H9 (cell line): Measurements from ENCODE around the gene WWC2. TPM values are rescaled to one million over a fixed set of nuclear protein-coding genes. Genes with fewer than 3 reads are reported as not detected.

Source experiments
- DNase-seq: peaks from one replicate; pipeline ENCODE4 v3.0.0-alpha.2; 2017
- H2AFZ ChIP-seq: one replicate; pipeline ENCODE4 v1.6.1; 2013; ENCODE audit warnings: mild to moderate bottlenecking, low read length, control low read depth, moderate library complexity
- H2AK5ac ChIP-seq: 2 replicates; pipeline ENCODE4 v1.6.1; 2013; ENCODE audit warnings: low read length, control low read depth, mixed read lengths; ENCODE audit not compliant: insufficient read length
- H2BK120ac ChIP-seq: one replicate; pipeline ENCODE4 v1.6.1; 2013; ENCODE audit warnings: low read depth, mild to moderate bottlenecking, low read length, control low read depth, inconsistent platforms; ENCODE audit not compliant: poor library complexity, severe bottlenecking
- H2BK12ac ChIP-seq: 2 replicates; pipeline ENCODE4 v1.6.1; 2013; ENCODE audit warnings: low read length, control low read depth, mixed read lengths, low read depth; ENCODE audit not compliant: insufficient read length
- H2BK15ac ChIP-seq: 2 replicates; pipeline ENCODE4 v1.6.1; 2013; ENCODE audit warnings: low read depth, low read length, control low read depth
- H2BK20ac ChIP-seq: one replicate; pipeline ENCODE4 v1.6.1; 2013; ENCODE audit warnings: low read depth, mild to moderate bottlenecking, low read length, control low read depth, inconsistent platforms; ENCODE audit not compliant: poor library complexity, severe bottlenecking
- H2BK5ac ChIP-seq: 2 replicates; pipeline ENCODE4 v1.6.1; 2013; ENCODE audit warnings: low read length, control low read depth, mixed read lengths; ENCODE audit not compliant: insufficient read length
- H3K14ac ChIP-seq: 2 replicates; pipeline ENCODE4 v1.6.1; 2013; ENCODE audit warnings: low read length, control low read depth; ENCODE audit not compliant: insufficient read depth
- H3K18ac ChIP-seq: 2 replicates; pipeline ENCODE4 v1.6.1; 2013; ENCODE audit warnings: low read depth, mild to moderate bottlenecking, mixed read lengths, low read length, control low read depth; ENCODE audit not compliant: insufficient read length
- H3K23ac ChIP-seq: 2 replicates; pipeline ENCODE4 v1.6.1; 2013; ENCODE audit warnings: low read length, control low read depth, mixed read lengths, low read depth; ENCODE audit not compliant: insufficient read length
- H3K23me2 ChIP-seq: 2 replicates; pipeline ENCODE4 v1.6.1; 2013; ENCODE audit warnings: low read depth, mild to moderate bottlenecking, mixed read lengths, low read length, control low read depth; ENCODE audit not compliant: insufficient read length, poor library complexity, severe bottlenecking
- H3K27ac ChIP-seq: 2 replicates; pipeline ENCODE4 v1.5.1; 2013; ENCODE audit warnings: low read length, control low read depth, mixed read lengths, low read depth; ENCODE audit not compliant: insufficient read length
- H3K27me3 ChIP-seq: 2 replicates; pipeline ENCODE4 v1.6.1; 2013; ENCODE audit warnings: low read length, control low read depth, inconsistent platforms; ENCODE audit not compliant: insufficient read depth
- H3K4ac ChIP-seq: 2 replicates; pipeline ENCODE4 v1.6.1; 2013; ENCODE audit warnings: low read depth, mild to moderate bottlenecking, control low read depth, inconsistent platforms, low read length, moderate library complexity
- H3K4me1 ChIP-seq: 2 replicates; pipeline ENCODE4 v1.6.1; 2013; ENCODE audit warnings: low read length, control low read depth, inconsistent platforms; ENCODE audit not compliant: insufficient read depth
- H3K4me2 ChIP-seq: 2 replicates; pipeline ENCODE4 v1.6.1; 2013; ENCODE audit warnings: low read length, control low read depth, mixed read lengths; ENCODE audit not compliant: insufficient read length, insufficient read depth
- H3K56ac ChIP-seq: 2 replicates; pipeline ENCODE4 v1.6.1; 2013; ENCODE audit warnings: low read depth, mild to moderate bottlenecking, mixed read lengths, low read length, control low read depth; ENCODE audit not compliant: insufficient read length
- H3K79me1 ChIP-seq: 2 replicates; pipeline ENCODE4 v1.6.1; 2013; ENCODE audit warnings: low read depth, mild to moderate bottlenecking, moderate library complexity, low read length, control low read depth, inconsistent platforms; ENCODE audit not compliant: insufficient read depth, poor library complexity, severe bottlenecking
- H3K79me2 ChIP-seq: 2 replicates; pipeline ENCODE4 v1.6.1; 2013; ENCODE audit warnings: low read length, control low read depth, inconsistent platforms; ENCODE audit not compliant: insufficient read depth
- H3K9ac ChIP-seq: 2 replicates; pipeline ENCODE4 v1.6.1; 2013; ENCODE audit warnings: low read length, control low read depth, mixed read lengths; ENCODE audit not compliant: insufficient read length; ENCODE audit errors: extremely low read depth
- H3K9me3 ChIP-seq: one replicate; pipeline ENCODE4 v1.6.1; 2013; ENCODE audit warnings: low read depth, low read length, inconsistent platforms; ENCODE audit not compliant: control insufficient read depth
- H3T11ph ChIP-seq: one replicate; pipeline ENCODE4 v1.6.1; 2013; ENCODE audit warnings: mild to moderate bottlenecking, low read length, control low read depth, inconsistent platforms
- H4K20me1 ChIP-seq: one replicate; pipeline ENCODE4 v1.6.1; 2013; ENCODE audit not compliant: control insufficient read depth, insufficient read length, insufficient read depth
- H4K5ac ChIP-seq: 2 replicates; pipeline ENCODE4 v1.6.1; 2013; ENCODE audit warnings: low read depth, mild to moderate bottlenecking, mixed read lengths, low read length, control low read depth; ENCODE audit not compliant: insufficient read length
- H4K8ac ChIP-seq: replicated peaks from 2 replicates; pipeline ENCODE4 v1.6.1; 2013; ENCODE audit warnings: low read length, control low read depth, mixed read lengths, low read depth; ENCODE audit not compliant: insufficient read length
- H4K91ac ChIP-seq: 2 replicates; pipeline ENCODE4 v1.6.1; 2013; ENCODE audit warnings: low read depth, mild to moderate bottlenecking, moderate library complexity, mixed read lengths, low read length, control low read depth; ENCODE audit not compliant: insufficient read length
- H3K27ac Mint-ChIP-seq, 3 experiments: 2 replicates in 2 of 3; 3 replicates in 1 of 3; pipeline ENCODE4 v1.8.0; 2020 to 2021; ENCODE audit warnings: mixed read lengths in 3 of 3, mild to moderate bottlenecking in 1 of 3, moderate library complexity in 1 of 3
- H3K27me3 Mint-ChIP-seq: 2 replicates; pipeline ENCODE4 v1.8.0; 2021; ENCODE audit warnings: low read depth, mild to moderate bottlenecking, moderate library complexity, mixed read lengths
- H3K36me3 Mint-ChIP-seq, 3 experiments: 2 replicates in 2 of 3; 3 replicates in 1 of 3; pipeline ENCODE4 v1.8.0; 2020 to 2021; ENCODE audit warnings: low read depth in 3 of 3, mixed read lengths in 3 of 3; ENCODE audit not compliant: insufficient read depth in 1 of 3
- H3K4me1 Mint-ChIP-seq, 2 experiments: 2 replicates each; pipeline ENCODE4 v1.8.0; 2020; ENCODE audit warnings: mixed read lengths in 2 of 2
- H3K4me3 Mint-ChIP-seq, 2 experiments: 2 replicates in 1 of 2; 3 replicates in 1 of 2; pipeline ENCODE4 v1.8.0; 2020 to 2021; ENCODE audit warnings: mild to moderate bottlenecking in 2 of 2, mixed read lengths in 2 of 2, moderate library complexity in 1 of 2
- H3K9me3 Mint-ChIP-seq, 2 experiments: 2 replicates in 1 of 2; 3 replicates in 1 of 2; pipeline ENCODE4 v1.8.0; 2020; ENCODE audit warnings: mild to moderate bottlenecking in 2 of 2, mixed read lengths in 2 of 2, moderate library complexity in 1 of 2
- WGBS: extraction: QIAGEN DNeasy Blood & Tissue Kit; methylation state at CpG from one replicate; pipeline ENCODE4 v1.1.7; 2013; ENCODE audit warnings: missing lambda C conversion rate, low lambda C conversion rate, mixed read lengths; ENCODE audit not compliant: insufficient read length; ENCODE audit errors: extremely low coverage; 5-methylcytosine and 5-hydroxymethylcytosine counted together
- total RNA-seq: library from RNA; stranded (reverse); gene quantifications from 2 replicates; pipeline ENCODE4 v1.2.1, GENCODE V29; 2021
- TF ChIP-seq, protein P1 (sequence below): fragments of 200-600 bp; sonication (generic); conservative IDR thresholded peaks from 3 replicates; pipeline ENCODE4 v1.8.0; 2021; ENCODE audit warnings: antibody characterized with exemption, mild to moderate bottlenecking

The WWC2 gene
- total RNA-seq, 1 experiment from 2014 or later, result 106 TPM

DNA sequence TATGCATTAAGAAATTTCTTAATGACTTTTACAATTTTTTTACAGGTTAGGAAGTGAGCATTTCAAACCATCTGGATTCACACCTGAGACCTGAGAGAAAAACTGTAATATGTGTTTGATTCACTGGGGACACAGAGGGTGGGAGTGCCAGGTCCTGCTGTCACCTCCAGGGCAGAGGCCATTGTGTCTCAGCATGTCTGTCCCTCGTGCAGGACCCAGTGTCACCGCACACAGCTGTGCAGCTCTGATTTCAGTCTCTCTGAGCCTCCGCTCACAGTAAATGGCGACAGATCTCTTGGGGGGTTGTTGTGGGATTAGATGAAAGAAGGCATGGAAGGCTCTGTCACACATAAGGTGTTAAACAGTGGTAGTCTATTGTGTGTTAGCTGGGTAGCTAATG lies 246.2 kb downstream of the WWC2 start:
- Histone ChIP-seq H3K4ac (no peak overlapping the region), H3K18ac (no peak overlapping the region), H3K23ac (no peak overlapping the region), H2AFZ (no peak overlapping the region), H3K9ac (no peak overlapping the region), H3K27me3 (no peaks in the 10 kb centered on the region), H3K9me3 (no peaks in the 10 kb centered on the region), H2BK5ac (no peak overlapping the region), H2BK20ac (no peak overlapping the region), H4K5ac (no peak overlapping the region), H4K8ac (no peak overlapping the region), H4K91ac (no peak overlapping the region), H4K20me1 (no peaks in the 10 kb centered on the region), H3K56ac (no peak overlapping the region), H2BK120ac (no peak overlapping the region), H3K23me2 (no peaks in the 10 kb centered on the region), H3K4me1 (no peaks in the 10 kb centered on the region), H2BK15ac (no peak overlapping the region), H3K79me1 (no peaks in the 10 kb centered on the region), H3K4me2 (no peak overlapping the region), H2AK5ac (no peak overlapping the region), H3T11ph (no peak overlapping the region), H3K14ac (no peak overlapping the region), H3K27ac (no peak overlapping the region), H2BK12ac (no peak overlapping the region), H3K79me2 (no peaks in the 10 kb centered on the region)
- Mint-ChIP-seq H3K9me3 (no peaks in the 10 kb centered on the region), H3K4me1 (no peaks in the 10 kb centered on the region), H3K27ac (no peak overlapping the region), H3K27me3 (no peaks in the 10 kb centered on the region; the same call in 1 of the 2 replicates), H3K36me3 (peaks cover 0 to 1% (median 0%) of the 10 kb centered on the region in 3 experiments; a peak in 1 of 7 replicates), H3K4me3 (no peak overlapping the region)
- TF ChIP-seq, protein P1, sequence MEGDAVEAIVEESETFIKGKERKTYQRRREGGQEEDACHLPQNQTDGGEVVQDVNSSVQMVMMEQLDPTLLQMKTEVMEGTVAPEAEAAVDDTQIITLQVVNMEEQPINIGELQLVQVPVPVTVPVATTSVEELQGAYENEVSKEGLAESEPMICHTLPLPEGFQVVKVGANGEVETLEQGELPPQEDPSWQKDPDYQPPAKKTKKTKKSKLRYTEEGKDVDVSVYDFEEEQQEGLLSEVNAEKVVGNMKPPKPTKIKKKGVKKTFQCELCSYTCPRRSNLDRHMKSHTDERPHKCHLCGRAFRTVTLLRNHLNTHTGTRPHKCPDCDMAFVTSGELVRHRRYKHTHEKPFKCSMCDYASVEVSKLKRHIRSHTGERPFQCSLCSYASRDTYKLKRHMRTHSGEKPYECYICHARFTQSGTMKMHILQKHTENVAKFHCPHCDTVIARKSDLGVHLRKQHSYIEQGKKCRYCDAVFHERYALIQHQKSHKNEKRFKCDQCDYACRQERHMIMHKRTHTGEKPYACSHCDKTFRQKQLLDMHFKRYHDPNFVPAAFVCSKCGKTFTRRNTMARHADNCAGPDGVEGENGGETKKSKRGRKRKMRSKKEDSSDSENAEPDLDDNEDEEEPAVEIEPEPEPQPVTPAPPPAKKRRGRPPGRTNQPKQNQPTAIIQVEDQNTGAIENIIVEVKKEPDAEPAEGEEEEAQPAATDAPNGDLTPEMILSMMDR, result no peak
- DNase-seq, result no peak
- WGBS, result no CpG with 5 or more reads among the region's 4 CpGs
